ENCODE measurements around the gene HHATL.

The HHATL gene

DNA sequence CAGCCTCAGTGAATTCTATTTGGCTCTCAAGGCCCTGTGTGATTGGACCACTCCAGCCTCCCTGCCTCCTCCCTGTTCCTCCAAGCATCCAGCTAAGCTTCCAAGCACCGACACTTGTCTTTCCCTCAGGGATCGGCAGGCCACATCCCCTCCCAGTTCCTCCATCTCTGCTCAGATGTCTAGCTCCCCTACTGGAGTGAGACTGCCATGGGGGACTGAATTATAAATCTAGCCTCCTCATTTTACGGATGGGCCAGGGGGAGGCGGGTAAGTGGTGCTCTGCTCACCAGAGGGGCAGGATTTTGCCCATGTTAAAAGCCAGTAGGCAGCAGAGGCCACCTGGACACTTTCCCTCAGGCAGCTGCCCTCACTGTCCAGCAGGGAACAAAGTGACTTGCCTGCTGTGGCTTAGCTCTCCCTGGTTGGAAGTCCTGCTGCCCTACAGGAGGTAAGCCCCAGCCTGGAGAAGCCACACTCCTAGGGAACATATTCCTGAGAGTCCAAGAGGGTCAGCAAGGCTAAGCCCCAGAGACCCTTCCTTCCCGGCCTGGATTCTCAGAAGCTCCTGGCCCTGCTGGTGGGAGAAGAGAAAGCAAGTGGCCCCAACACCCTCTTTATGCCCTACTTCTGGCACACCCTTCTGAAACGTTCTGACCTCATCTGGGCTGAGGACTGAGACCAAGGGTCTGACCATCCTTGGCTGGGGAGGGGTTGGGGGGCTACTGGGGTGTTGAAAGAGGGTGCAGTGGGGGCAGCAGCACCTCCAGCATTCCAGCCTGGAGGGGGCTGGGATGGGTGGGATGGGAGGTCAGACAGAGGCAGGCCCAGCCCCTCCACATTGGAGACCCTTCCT is 9.1 kb upstream of the HHATL start:
- DNase-seq, result no peak

DNA sequence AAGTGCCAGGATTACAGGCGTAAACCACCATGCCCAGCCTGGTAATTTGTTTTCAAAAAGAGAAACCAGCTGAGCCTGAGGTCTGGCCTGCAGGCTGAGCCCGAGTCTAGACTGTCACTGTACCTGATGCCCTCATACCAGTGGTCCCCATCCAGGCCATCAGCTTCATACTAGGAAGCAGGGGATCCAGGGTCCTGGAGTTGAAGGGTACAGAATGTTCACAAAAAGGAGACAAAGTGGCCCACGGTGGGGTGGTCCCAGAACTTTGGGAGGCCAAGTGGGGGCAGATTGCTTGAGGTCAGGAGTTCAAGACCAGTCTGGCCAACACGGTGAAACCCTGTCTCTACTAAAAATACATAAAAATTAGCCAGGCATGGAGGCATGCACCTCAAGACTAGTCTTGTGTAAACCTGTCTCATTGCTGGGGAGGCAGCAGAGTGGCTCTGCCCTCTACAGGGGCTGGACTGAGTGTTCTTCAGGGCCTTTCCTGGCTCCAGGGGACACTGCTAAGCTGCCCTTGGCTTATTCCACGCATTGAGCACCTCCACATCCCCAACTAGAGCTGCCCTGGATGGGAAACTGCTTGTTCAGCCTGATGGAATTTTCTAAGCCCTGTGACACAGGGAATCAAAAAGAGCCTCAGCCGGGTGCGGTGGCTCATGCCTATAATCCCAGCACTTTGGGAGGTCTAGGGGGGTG is 7.9 kb upstream of the HHATL start:
- DNase-seq, result no peak

DNA sequence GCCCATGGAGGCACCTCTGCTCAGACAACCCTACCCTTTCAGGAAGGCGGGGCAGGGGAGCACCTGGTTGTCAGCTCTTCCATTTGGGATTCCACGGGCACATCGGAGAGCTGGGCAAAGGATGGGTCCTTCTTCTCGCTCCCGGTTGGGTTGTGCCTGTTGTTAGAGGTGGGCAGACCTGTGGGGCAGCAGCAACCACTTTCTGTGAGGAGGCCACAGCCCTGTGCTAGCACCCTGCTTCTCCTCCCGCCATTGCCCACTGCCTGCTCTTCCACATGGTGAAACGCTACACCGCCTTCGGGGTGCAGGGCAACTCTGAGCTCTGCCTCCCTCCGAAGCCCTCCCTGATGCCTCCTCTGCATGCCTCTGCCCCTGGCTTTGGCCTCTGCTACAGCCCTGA is 7.0 kb upstream of the HHATL start:
- no peak for DNase-seq

DNA sequence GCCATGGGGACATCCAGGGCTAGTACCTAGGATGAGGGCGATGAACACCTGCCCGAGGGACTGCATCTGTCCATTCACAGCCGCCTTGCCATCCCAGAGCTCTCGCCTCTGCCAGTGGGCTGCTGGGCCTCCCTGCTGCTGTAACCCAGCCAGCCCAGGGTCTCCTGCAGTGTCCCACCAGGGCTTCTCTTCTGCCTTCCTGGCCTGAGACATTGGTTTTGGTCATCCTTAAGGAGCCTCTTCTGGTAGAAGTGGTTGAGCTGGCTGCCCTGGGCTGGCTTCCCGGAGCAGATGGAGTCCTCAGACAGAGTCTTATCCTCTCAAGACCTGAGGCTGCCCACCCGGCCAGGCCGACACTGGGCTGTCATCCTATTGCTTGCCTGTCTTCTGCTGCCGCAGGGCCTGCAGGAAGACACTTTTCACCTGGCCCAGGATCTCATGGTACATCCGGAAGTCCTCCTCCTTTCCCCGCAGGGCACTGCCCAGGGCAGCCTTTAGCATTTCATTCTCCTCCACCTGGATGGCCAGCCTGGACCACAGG is 6.1 kb upstream of the HHATL start:
- no peak for DNase-seq

DNA sequence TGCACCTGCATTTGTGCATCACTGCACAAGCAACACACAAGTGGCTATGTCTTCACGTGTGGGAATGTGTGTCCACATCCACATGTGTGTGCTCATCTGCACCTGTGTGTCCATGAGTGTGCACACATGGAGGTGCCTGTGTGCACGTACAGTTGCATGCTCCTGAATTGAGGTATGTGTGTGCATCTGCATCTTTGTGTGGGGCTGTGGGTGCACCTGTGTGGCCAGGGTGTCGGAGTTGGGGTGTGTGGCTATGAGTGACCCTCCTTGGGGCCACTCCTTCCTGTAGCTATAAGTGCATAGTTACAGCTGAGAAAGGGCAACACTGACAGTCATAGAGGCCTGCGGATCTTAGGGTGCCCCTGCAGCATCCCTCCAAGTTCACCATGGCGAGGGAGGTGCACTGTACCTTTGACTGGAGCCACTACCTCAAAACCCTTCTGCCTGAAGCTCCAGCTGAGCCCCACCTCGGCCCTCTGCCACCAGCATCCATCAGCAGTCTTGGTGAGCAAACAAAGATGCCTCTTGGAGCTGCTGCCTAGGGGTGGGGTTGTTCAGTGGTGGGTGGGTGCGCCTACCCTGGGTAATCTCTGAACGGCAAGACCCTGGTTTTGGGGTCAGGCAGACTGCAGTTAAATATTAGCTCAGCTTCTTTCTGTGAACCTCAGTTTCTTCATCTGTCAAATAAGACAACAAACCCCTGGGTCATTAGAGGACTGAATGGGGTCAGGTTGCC is 5.2 kb upstream of the HHATL start:
- DNase-seq, result no peak

DNA sequence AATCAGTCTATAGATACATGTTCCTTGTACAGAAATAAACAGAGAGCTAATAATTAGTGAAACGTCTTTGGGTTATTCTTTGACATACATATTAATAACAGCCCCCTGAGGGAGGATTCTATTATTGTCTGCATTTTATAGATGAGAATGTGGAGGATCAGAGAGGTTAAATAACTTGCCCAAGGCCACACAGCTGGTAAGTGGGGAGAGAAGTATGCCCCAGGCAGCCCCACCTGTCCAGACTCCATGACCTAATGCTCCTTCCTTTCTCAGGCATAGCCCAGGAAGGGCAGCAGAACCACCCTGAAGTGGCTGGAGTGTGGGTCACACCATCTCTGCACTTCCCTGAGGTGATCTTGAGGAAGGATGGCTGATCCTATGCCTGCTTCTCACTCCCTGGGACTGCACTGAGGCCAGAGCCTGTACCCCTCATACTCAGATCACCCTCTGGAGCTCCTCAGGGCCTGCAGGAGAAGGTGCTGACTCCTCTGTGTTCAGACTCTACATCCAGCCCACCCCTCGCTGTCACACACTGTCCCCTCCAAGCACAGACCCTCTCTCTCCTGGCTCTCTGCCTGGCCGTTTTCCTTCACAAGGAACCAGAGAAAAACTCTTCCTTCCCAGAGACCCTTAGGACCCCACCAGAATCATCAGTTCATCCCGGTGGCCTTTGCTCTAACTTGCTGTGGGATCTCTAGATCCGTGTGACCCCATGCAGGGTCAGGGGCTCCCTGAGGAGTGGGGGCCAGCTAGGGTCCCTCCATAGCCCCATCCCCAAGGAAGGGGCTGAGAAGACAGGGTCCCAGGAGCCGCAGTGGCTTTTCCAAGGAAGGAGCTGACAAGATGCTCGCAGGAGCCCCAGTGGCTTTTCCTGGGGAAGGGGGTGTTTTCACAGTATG is 4.4 kb upstream of the HHATL start:
- no peak for DNase-seq

DNA sequence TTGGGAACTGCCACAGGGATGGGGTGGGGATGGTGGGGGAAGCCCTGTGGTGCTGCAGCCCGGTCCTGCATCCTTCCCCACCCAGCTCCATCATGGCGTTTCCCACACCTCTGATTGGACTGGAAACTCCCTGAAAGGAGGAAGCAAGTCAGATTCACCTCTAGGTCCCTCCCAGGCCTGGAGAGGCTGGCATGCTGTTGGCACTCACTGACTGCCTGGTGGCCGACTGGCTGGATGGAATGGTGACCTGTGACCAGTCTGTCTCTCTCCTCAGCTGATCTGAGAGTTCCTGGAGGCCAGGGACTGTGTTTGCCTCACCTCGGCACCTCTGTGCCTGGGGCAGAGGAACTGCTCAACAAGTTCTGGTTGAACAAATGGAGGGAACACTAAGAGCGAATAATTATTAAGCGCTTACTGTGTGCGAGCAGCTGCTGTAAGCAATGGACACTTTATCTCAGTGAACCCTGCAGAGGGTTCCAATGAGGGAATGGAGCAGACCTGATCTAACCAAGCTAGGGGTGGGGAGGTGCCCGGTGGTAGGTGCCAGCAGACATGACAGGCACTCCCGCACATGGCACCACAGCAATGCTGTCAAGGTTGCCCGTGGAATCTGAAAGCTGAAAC is 3.5 kb upstream of the HHATL start:
- DNase-seq, result no peak

DNA sequence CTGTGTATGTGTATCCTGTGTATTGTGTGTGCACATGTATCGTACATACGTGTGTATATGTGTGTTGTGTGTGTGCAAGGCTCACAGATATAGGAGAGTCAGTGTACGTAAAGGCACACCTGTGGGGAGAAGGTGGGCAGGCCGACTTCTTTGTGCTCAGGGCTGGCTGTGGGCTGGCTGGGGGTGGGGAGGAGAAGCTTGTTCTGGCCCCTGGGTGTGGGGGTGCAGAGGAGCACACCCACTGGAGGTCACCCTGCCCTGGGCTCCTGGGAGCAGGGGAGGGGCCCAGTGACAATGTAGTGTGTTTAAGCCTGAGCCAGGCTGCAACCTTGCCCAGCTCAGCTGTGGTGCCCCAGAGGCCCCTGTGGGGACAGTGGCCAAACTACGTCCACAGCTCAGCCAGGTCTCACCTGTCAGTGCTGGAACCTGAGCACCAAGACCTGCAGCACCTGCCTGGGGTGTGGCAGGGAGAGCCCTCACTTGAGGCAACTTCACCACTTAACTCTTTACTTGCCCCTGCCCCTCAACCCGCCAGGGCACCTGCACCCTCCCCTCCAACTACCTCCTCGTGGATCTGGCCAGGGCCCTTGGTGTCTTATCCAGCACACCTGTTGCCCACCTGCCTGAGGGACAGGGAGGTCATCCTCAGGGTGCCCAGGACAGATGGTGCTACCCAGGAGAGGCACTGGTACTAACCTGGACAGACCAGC is 2.6 kb upstream of the HHATL start:
- DNase-seq, result no peak

DNA sequence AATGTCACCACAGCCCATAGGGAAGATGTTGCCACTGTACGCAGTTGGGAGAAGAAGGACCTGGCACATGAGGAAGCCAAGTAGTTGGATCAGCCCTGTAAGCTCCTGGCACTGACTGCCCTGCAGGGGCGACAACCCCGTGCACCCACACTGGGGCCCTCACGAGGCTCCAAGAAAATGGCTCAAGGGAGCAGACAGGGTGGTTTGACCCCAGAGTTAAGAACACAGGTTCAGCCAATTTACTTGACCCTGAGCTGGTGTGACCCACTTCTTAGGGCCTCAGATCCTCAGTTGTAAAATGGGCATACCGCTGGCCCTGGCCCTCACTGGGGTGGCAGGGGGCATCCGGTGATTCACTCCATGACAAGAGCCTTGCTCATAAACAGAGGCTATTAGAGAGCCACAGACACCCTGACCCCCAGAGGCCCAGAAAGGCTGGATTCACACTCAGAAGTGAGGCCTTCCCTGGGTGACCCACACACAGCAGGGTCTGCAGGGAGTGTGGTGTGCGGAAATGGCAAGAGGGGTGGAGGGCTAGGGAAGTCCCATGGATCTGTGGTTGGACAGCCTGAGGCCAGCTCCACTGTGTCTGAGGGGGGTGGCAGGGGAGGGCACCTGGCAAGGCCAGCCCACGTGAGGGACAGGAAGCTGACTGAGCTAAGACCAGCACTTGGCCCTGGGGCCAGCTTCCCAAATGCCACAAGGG is 1.7 kb upstream of the HHATL start:
- no peak for DNase-seq

DNA sequence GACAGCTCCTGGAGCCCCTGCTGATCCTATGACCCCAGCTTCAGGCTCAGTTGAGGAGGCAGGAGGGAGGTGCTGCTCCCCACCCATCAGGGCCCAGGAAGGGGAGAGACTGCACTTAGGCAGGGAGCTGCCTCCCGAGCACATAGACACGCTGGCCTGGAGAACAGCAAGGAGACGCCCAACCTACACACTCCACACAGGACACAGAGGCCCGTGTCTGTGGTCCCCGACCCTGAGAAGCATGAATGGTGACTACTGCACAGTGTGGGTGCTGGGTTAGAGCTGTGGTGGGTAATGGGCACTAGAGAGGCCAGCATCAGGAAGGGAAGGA is 1.1 kb upstream of the HHATL start:
- DNase-seq, result no peak

DNA sequence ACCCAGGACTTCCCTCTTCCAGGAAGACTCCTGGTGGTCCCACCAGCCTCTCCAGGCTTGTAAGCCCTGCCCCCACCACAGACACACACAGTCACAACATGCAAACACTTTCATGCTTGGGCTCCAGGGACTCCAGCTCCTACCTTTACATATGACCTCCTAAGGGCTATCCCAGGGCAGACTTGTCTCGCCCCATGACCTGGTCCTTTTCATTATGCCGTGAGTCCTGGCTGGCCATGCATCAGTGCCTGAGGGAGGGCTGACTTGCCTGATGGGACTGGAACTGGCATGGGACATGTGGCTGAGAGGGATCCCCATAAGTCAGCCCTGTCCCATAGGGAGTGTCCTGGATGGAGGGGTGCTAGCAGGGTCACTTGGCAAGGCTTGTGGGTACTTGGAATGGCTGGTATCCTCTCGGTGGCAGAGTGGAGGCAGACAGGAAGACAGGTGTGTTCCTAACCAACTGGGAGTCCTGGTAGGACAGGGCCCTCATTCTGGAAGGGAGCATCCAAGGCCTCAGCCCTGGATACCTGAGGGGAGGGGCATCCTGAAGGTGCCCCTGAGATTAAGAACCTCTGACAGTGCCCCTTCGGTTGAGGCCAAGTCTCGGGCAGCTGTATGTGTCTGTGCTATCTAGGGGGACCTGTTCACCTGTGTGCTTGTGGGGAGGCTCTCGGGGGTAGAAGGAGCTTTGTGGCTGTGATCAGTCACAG is 540 bp upstream of the HHATL start:
- no peak for DNase-seq

DNA sequence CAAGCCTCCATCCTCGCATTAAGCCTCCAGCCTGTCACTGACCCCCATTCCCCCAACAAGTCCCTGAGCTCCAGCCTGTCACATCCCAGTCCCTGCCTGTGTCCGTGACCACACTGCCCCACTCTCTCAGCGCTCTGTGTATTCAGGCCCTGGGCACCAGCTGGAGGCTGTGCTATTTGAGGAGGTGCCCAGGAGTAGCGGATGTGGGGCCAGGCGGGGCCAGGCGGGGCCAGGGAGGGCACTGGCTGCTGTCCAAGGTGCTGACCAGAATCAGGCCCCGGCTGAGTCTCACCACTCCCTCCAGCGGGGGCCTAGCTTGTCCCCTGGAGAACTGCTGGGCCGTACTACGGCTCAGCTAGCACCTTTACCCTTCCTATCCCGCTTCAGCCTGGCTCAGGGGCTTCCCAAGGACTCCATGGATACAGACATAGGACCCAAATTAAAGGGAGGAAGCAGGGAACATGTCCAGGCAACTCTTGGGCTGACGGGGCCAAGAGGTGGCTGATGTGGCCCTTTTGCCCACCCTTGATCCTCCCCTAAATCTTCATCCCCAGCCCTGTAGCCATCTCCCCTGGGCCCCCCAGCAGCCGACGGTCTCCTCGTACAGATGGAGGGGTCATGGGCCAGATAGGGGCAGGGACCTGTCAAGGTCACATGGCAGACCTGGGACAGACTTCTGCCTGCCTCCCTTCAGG is 1.1 kb downstream of the HHATL start:
- DNase-seq, result no peak

DNA sequence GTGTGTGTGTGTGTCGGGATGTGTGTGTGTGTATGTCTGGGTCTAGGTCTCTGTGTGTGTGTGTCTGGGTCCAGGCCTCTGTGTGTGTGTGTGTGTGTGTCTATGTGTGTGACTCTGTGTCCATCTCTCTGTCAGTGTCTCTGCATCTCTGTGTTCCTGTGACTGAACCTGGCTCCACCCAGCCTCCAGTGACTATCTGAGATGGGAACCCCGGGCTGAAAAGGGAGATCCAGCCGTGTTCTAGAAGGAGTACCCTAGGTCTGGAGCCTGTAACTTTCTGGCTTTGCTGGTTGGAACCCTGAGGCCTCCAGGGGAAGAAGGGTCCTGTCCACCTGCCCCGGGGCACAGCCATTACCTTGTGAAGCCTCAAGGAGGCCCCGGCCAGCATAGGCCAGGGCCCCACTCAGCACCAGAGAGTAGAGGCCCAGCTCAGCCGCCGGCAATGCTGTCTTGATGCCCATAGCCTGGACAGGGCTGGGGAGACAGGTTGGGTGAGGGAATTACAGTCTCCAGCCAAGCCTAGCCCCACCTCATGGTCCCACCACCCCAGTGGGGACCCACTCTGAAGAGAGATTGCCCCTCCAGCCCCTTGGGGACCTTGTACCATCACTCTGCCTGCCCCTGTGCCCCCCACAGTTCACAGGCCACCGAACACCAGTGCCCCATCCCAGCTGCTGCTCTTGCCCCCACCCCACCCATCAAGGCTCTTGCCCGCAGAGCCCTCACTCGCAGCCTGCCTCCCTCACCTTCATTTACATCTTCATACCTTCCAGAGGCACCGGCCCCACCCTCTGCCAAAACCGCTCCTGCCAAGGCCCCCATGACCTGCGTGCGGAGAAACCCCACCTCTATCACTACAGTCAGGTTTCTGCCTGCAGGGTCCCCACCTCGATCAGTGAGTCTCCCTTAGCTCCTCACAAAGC is 2.0 kb downstream of the HHATL start:
- no peak for DNase-seq

DNA sequence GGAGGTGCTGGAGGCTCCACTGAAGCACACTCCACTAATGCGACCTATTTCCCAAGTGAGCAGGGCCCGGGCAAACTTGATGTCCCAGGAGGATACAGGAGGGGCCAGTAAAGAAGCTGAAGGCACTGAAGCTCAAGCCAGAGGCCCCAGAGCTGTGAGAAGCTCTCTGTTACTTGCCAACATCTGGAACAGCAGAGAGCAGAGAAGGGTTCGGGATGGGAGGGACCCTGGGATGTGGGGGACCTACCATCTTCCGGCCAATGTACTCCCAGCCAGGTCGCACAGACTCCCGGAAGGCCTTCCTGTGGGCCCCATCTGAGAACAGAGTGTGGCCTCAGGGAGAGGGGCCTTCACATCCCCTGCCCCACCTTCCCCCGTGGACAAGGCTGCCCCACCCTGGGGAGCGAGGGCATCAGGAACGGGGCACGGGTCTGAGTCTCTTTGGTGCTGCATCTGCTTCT is 3.1 kb downstream of the HHATL start:
- no peak for DNase-seq

DNA sequence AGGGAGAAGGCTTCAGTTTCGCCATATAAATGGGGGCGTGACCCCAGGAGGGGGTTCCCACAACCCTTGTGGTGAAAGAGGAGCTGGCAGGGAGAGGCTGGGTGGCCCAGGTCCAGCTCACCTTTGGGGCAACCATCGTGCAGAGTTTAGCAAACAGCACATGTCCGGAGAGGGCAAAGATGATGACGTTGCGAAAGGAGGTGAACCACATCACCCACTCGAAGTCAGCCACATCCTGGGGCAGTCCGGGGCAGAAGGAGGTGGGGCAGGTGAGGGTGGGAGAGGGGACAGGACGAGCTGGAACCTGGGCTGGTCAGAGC is 3.7 kb downstream of the HHATL start:
- DNase-seq, result no peak

DNA sequence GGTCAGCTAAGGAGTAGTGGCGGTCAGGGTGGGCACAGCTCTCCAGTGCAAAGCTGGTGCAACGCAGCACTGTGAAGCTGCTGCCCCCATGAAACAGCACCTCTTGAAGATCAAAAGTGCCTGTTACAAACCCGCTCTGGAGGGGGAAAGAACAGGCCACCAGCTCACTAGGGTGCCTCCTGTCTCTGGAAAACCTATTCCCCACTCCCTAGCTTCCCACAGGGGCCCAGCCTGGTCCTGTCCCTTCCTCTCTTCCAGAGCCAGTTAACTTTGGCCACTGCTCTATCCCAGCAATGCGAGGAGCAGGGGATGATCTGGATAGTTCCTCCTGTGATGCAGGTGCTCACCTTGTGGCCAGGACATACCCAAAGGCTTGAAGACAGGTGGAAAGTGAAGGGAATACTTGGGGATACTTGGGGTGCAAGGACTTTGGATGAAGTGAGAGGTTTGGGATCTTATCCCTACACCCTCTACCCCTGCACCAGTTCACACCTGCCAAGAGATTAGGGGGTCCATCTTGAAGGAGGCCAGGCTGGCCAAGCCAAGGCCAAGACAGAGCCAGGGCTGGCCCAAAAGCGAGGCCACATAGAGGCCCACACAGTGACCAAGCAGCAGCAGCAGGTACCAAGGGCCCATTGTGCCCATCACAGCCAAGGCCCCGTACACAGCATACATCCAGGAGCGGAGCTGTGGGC is 4.2 kb downstream of the HHATL start:
- no peak for DNase-seq

DNA sequence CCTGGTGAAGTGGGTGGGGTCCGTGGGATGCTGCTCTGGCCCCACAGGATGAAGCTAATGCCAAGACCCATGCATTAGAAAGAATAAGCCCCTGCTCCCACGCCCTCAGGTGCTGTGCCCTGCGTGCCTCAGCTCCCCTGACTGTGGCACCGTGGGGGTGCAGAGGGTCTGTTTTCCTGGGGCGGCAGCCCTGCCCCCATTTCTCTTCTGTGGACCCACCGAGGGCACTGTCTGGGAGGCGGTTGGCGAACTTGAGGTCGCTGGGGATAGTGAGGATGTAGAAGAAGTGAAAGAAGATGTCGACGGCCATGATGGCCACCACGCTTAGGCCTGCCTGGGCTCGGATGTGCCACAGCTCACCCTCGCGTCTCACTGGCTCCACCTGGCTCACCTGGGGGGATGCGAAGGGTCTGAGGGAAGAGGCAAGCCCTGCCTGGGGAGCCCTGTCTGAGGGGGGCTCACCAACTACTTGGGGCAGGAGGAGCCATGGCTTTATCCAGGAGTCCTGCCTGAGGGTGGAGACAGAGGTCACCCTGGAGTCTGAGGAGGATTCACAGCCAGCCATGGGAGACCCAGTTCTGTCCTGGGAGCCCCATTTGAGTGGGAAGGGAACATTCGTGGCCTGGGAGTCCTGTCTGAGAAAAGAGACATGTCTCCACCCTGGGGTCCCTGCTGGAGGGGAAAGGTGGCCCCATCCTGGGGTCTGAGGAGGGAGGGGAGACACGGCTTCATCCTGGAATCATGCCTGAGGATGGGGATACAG is 5.1 kb downstream of the HHATL start:
- no peak for DNase-seq
